Right lobe of liver (tissue), 4 donors: ENCODE measurements around the gene LYL1.

Experiments used
- POLR2A ChIP-seq: fragments of 450-650 bp; IDR thresholded peaks from one replicate; pipeline ENCODE4 v1.6.1; 2017; ENCODE audit warnings: antibody characterized with exemption, mild to moderate bottlenecking
- TF ChIP-seq, protein P1 (sequence below), 4 donors: fragments of 200-600 bp in 3 of 4; fragments of 450-650 bp in 1 of 4; IDR thresholded peaks; one replicate each; pipeline versions ENCODE4 v1.5.1 to v1.8.0; 2016 to 2022; ENCODE audit warnings: antibody characterized with exemption in 4 of 4, mild to moderate bottlenecking in 2 of 4
- donor health status: DM: no; HTN: no; CAD: no.
- donor health status: DM: no; HTN: no; CAD: no.
- donor health status: DM: no; HTN: yes; CAD: no.

DNA sequence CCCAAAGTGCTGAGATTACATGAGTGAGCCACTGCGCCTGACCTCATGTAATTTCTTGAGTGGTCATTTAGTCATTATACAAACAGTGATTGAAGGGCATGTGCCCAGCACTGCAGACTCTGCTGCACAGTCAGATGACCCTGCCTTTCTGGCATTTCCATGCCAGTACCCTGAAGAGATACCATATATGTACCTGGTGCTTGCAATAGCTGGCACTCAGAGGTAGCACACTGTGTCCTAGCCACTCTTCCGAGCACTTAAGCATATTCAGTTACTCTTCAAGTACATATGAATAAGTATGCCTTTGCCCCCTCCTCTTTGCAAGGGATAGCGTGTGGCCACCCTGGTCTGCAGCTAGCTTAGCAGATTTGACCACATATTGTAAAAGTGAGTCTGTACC, 32.0 kb upstream of the LYL1 start:
- TF ChIP-seq, protein P1, sequence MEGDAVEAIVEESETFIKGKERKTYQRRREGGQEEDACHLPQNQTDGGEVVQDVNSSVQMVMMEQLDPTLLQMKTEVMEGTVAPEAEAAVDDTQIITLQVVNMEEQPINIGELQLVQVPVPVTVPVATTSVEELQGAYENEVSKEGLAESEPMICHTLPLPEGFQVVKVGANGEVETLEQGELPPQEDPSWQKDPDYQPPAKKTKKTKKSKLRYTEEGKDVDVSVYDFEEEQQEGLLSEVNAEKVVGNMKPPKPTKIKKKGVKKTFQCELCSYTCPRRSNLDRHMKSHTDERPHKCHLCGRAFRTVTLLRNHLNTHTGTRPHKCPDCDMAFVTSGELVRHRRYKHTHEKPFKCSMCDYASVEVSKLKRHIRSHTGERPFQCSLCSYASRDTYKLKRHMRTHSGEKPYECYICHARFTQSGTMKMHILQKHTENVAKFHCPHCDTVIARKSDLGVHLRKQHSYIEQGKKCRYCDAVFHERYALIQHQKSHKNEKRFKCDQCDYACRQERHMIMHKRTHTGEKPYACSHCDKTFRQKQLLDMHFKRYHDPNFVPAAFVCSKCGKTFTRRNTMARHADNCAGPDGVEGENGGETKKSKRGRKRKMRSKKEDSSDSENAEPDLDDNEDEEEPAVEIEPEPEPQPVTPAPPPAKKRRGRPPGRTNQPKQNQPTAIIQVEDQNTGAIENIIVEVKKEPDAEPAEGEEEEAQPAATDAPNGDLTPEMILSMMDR (IDR thresholded peaks at IDR 0.05), result no peak
- TF ChIP-seq POLR2A, result no peak
